ENCODE measurements around the gene PXMP2. TPM values are rescaled to one million over a fixed set of nuclear protein-coding genes. Genes with fewer than 3 reads are reported as not detected.

PXMP2 gene
- total and polyA plus RNA-seq, 7 experiments from 2014 or later = 2.6 to 26.8 (median 5.9) TPM

- H3K36me3 ChIP-seq (ENCODE audit: control insufficient read depth in 2 of 3, insufficient read depth in 3 of 3, low read length in 3 of 3) = no peaks in the 10 kb centered on the region
- no peak for DNase-seq
- Mint-ChIP-seq H3K27me3 (no peaks in the 10 kb centered on the region), H3K36me3 (peaks cover 15 to 37% (median 30%) of the 10 kb centered on the region in 5 donors), H3K9me3 (peaks cover 3 to 32% (median 16%) of the 10 kb centered on the region in 11 donors), H3K4me3 (no peak overlapping the region), H3K27ac (peak overlapping the region in 2 of 9 donors; percentile 14 to 38), H3K4me1 (peaks cover 0 to 7% (median 3%) of the 10 kb centered on the region in 7 donors)
- CTCF ChIA-PET = no interaction called here
- no peaks in the 10 kb centered on the region for H3K27me3 ChIP-seq (ENCODE audit: control insufficient read depth in 2 of 2, insufficient read depth in 2 of 2, low read length in 2 of 2)
- intact Hi-C loops (cut with micrococcal nuclease) = no loop called here
- H3K27ac ChIP-seq (ENCODE audit: low read depth, low read length) = no peak overlapping the region
- ATAC-seq = no peak
- POLR2A ChIA-PET = interaction anchor here (1.3 kb wide), 1 partner anchor 13 kb away, joined by 3 read pairs; no protein-coding TSS in a partner anchor
- H3K4me1 ChIP-seq (ENCODE audit: control insufficient read depth in 2 of 2, insufficient read depth in 2 of 2, low read length in 2 of 2) = no peaks in the 10 kb centered on the region
- peaks cover 0 to 19% (median 5%) of the 10 kb centered on the region in 3 experiments for H3K9me3 ChIP-seq (ENCODE audit: control insufficient read depth in 2 of 3, low read length in 3 of 3)
- H3K4me3 ChIP-seq (ENCODE audit: low read length) = no peak overlapping the region
Observed at GRCh38 chr12:132703641-132704040, 16.3 kb downstream of the PXMP2 start.

DNA sequence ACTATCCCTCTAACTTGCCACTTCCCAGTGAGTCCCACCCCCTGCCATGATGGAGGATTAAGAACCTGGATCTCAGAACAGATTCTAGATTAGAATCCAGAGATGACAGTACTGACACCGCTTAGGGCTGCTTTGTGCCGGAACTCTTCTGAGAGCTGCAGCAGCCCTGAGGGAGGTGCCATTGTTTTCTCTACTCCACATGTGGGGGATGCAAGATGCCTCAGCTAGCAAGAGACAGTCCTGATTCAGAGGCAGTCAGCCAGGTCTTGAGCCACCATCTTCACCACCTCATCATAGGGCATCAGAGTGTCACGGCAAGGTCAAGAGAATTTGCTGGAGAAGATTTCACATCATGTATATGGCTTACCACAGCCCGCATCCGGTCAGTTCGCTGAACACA is 19.9 kb downstream of the PXMP2 start:
- intact Hi-C loops (cut with micrococcal nuclease) = no loop called here
- Mint-ChIP-seq H3K4me1 (peaks cover 5 to 19% (median 13%) of the 10 kb centered on the region in 7 donors), H3K4me3 (peak overlapping the region in 6 of 10 donors; percentile 8 to 58 (median 25)), H3K27me3 (no peaks in the 10 kb centered on the region), H3K27ac (peak overlapping the region in 6 of 9 donors; percentile 19 to 82 (median 72)), H3K9me3 (peaks cover 3 to 47% (median 20%) of the 10 kb centered on the region in 11 donors), H3K36me3 (peaks cover 15 to 26% (median 22%) of the 10 kb centered on the region in 5 donors)
- Histone ChIP-seq H3K27me3 (ENCODE audit: control insufficient read depth in 2 of 2, insufficient read depth in 2 of 2, low read length in 2 of 2) (no peaks in the 10 kb centered on the region), H3K9me3 (ENCODE audit: control insufficient read depth in 2 of 3, low read length in 3 of 3) (peaks cover 0 to 24% (median 5%) of the 10 kb centered on the region in 3 experiments), H3K27ac (ENCODE audit: low read depth, low read length) (no peak overlapping the region), H3K4me1 (ENCODE audit: control insufficient read depth in 2 of 2, insufficient read depth in 2 of 2, low read length in 2 of 2) (peaks cover 6 to 11% of the 10 kb centered on the region in 2 donors), H3K4me3 (ENCODE audit: low read length) (no peak overlapping the region), H3K36me3 (ENCODE audit: control insufficient read depth in 2 of 3, insufficient read depth in 3 of 3, low read length in 3 of 3) (no peaks in the 10 kb centered on the region)
- ChIA-PET POLR2A (no interaction called here), CTCF (no interaction called here)
- ATAC-seq (no peak), DNase-seq (no peak)

- Histone ChIP-seq H3K36me3 (ENCODE audit: control insufficient read depth in 2 of 3, insufficient read depth in 3 of 3, low read length in 3 of 3) (no peaks in the 10 kb centered on the region), H3K4me1 (ENCODE audit: control insufficient read depth in 2 of 2, insufficient read depth in 2 of 2, low read length in 2 of 2) (peaks cover 6 to 11% of the 10 kb centered on the region in 2 donors), H3K27me3 (ENCODE audit: control insufficient read depth in 2 of 2, insufficient read depth in 2 of 2, low read length in 2 of 2) (no peaks in the 10 kb centered on the region), H3K4me3 (ENCODE audit: low read length) (no peak overlapping the region), H3K9me3 (ENCODE audit: control insufficient read depth in 2 of 3, low read length in 3 of 3) (peaks cover 0 to 24% (median 5%) of the 10 kb centered on the region in 3 experiments), H3K27ac (ENCODE audit: low read depth, low read length) (no peak overlapping the region)
- peaks cover 3 to 47% (median 20%) of the 10 kb centered on the region in 11 donors for H3K9me3 Mint-ChIP-seq
- intact Hi-C loops (cut with micrococcal nuclease) = no loop called here
- H3K4me1 Mint-ChIP-seq = peaks cover 7 to 27% (median 17%) of the 10 kb centered on the region in 7 donors
- peak overlapping the region in 3 of 10 donors; percentile 9 to 87 (median 13) for H3K4me3 Mint-ChIP-seq
- ATAC-seq (no peak), DNase-seq (no peak)
- POLR2A ChIA-PET = no interaction called here
- no peaks in the 10 kb centered on the region for H3K27me3 Mint-ChIP-seq
- H3K36me3 Mint-ChIP-seq = peaks cover 15 to 26% (median 22%) of the 10 kb centered on the region in 5 donors
- H3K27ac Mint-ChIP-seq = peak overlapping the region in 5 of 9 donors; percentile 14 to 87 (median 26)
- CTCF ChIA-PET = no interaction called here
Observed at GRCh38 chr12:132708150-132708549, 20.8 kb downstream of the PXMP2 start.

DNA sequence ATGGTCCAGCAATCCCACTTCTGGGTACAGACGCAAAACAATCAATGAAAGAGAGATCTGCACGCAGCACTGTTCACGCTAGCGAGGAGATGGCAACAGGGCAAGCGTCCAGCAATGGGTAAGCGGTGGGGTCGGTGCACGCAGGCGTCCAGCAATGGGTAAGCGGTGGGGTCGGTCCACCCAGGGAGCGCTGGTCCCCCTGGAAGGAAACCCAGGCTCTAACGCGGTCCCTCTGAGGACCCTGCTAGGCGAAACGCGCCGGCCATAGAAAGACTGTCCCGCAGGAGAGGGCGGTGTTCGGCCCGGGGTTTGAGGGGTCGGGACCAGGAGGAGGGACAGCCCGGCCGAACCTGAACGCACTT is 22.6 kb downstream of the PXMP2 start:
- Mint-ChIP-seq H3K4me3 (peak overlapping the region; percentile 84 to 98 (median 88)), H3K36me3 (peaks cover 8 to 19% (median 12%) of the 10 kb centered on the region in 5 donors), H3K27ac (peak overlapping the region; percentile 87 to 96 (median 92)), H3K27me3 (no peaks in the 10 kb centered on the region), H3K4me1 (peaks cover 0 to 36% (median 22%) of the 10 kb centered on the region in 7 donors), H3K9me3 (peaks cover 3 to 37% (median 17%) of the 10 kb centered on the region in 11 donors)
- Histone ChIP-seq H3K27ac (ENCODE audit: low read depth, low read length) (peak overlapping the region; percentile 92), H3K9me3 (ENCODE audit: control insufficient read depth in 2 of 3, low read length in 3 of 3) (peaks cover 0 to 24% (median 5%) of the 10 kb centered on the region in 3 experiments), H3K4me1 (ENCODE audit: control insufficient read depth in 2 of 2, insufficient read depth in 2 of 2, low read length in 2 of 2) (peaks cover 6 to 11% of the 10 kb centered on the region in 2 donors), H3K27me3 (ENCODE audit: control insufficient read depth in 2 of 2, insufficient read depth in 2 of 2, low read length in 2 of 2) (no peaks in the 10 kb centered on the region), H3K36me3 (ENCODE audit: control insufficient read depth in 2 of 3, insufficient read depth in 3 of 3, low read length in 3 of 3) (peaks cover 0 to 14% (median 0%) of the 10 kb centered on the region in 3 experiments), H3K4me3 (ENCODE audit: low read length) (peak overlapping the region; percentile 62)
- ChIA-PET POLR2A (interaction anchor here (0.6 to 1.5 kb wide), 5 partner anchors 8 to 124 kb away, joined by 3 to 4 read pairs (median 3); no protein-coding TSS in a partner anchor), CTCF (no interaction called here)
- DNase-seq (no peak), ATAC-seq (no peak)
- intact Hi-C loops (cut with micrococcal nuclease) = loop anchor here (1.0 to 5.0 kb wide), 10 partner anchors 23 to 370 kb away; partner anchors contain the start of genes POLE (in 2 of the 2), PXMP2 (in 2 of the 2), ANKLE2 (in 1 of the 2) and CHFR (in 1 of the 2)

- peak; percentile 98 for ATAC-seq
- ChIA-PET POLR2A (interaction anchor here (0.6 to 1.5 kb wide), 6 partner anchors 9 to 124 kb away, joined by 3 to 4 read pairs (median 3); no protein-coding TSS in a partner anchor), CTCF (no interaction called here)
- Mint-ChIP-seq H3K9me3 (peaks cover 3 to 37% (median 15%) of the 10 kb centered on the region in 11 donors), H3K36me3 (peaks cover 8 to 19% (median 12%) of the 10 kb centered on the region in 5 donors), H3K4me3 (peak within 1 kb of the TSS; percentile 84 to 98 (median 88)), H3K4me1 (peaks cover 0 to 36% (median 22%) of the 10 kb centered on the region in 7 donors), H3K27me3 (no peaks in the 10 kb centered on the region), H3K27ac (peak within 1 kb of the TSS; percentile 87 to 96 (median 92))
- Histone ChIP-seq H3K27ac (ENCODE audit: low read depth, low read length) (peak within 1 kb of the TSS; percentile 92), H3K36me3 (ENCODE audit: control insufficient read depth in 2 of 3, insufficient read depth in 3 of 3, low read length in 3 of 3) (peaks cover 0 to 15% (median 0%) of the 10 kb centered on the region in 3 experiments), H3K4me3 (ENCODE audit: low read length) (peak within 1 kb of the TSS; percentile 62), H3K9me3 (ENCODE audit: control insufficient read depth in 2 of 3, low read length in 3 of 3) (peaks cover 0 to 24% (median 5%) of the 10 kb centered on the region in 3 experiments), H3K4me1 (ENCODE audit: control insufficient read depth in 2 of 2, insufficient read depth in 2 of 2, low read length in 2 of 2) (peaks cover 6 to 11% of the 10 kb centered on the region in 2 donors), H3K27me3 (ENCODE audit: control insufficient read depth in 2 of 2, insufficient read depth in 2 of 2, low read length in 2 of 2) (no peaks in the 10 kb centered on the region)
- intact Hi-C loops (cut with micrococcal nuclease) = loop anchor here (1.0 to 5.0 kb wide), 10 partner anchors 23 to 370 kb away; partner anchors contain the start of genes POLE (in 2 of the 2), PXMP2 (in 2 of the 2), ANKLE2 (in 1 of the 2) and CHFR (in 1 of the 2)
- peak; percentile 91 to 97 (median 95) for DNase-seq
Observed at GRCh38 chr12:132710405-132711079, 23.2 kb downstream of the PXMP2 start, which contains the start of gene PGAM5. PGAM5 (plus strand) TSS chr12:132710842; CDS start chr12:132710877, 35 bp downstream.

- ChIA-PET POLR2A (interaction anchor here (0.6 to 1.5 kb wide), 4 partner anchors 9 to 123 kb away, joined by 3 to 4 read pairs (median 3); no protein-coding TSS in a partner anchor), CTCF (interaction anchor here (0.7 kb wide), 1 partner anchor 49 kb away, joined by 4 read pairs; no protein-coding TSS in a partner anchor)
- intact Hi-C loops (cut with micrococcal nuclease) = loop anchor here (2.0 to 5.0 kb wide), 3 partner anchors 60 to 246 kb away; partner anchors contain the start of genes GOLGA3 (in 1 of the 2) and ZNF605 (in 1 of the 2)
- Mint-ChIP-seq H3K4me1 (peaks cover 0 to 36% (median 22%) of the 10 kb centered on the region in 7 donors), H3K27me3 (no peaks in the 10 kb centered on the region), H3K27ac (peak overlapping the region in 7 of 9 donors; percentile 21 to 69 (median 60)), H3K9me3 (peaks cover 3 to 36% (median 15%) of the 10 kb centered on the region in 11 donors), H3K36me3 (peaks cover 8 to 19% (median 12%) of the 10 kb centered on the region in 5 donors), H3K4me3 (peak overlapping the region; percentile 66 to 87 (median 82))
- peak in 4 of 9 donors; percentile 9 to 61 (median 22) for DNase-seq
- H3K4me3 ChIP-seq (ENCODE audit: low read length) = peak overlapping the region; percentile 60
- no peak for ATAC-seq
- peaks cover 0 to 20% (median 0%) of the 10 kb centered on the region in 3 experiments for H3K36me3 ChIP-seq (ENCODE audit: control insufficient read depth in 2 of 3, insufficient read depth in 3 of 3, low read length in 3 of 3)
- peaks cover 0 to 24% (median 5%) of the 10 kb centered on the region in 3 experiments for H3K9me3 ChIP-seq (ENCODE audit: control insufficient read depth in 2 of 3, low read length in 3 of 3)
- peaks cover 6 to 11% of the 10 kb centered on the region in 2 donors for H3K4me1 ChIP-seq (ENCODE audit: control insufficient read depth in 2 of 2, insufficient read depth in 2 of 2, low read length in 2 of 2)
- H3K27ac ChIP-seq (ENCODE audit: low read depth, low read length) = peak overlapping the region; percentile 73
- H3K27me3 ChIP-seq (ENCODE audit: control insufficient read depth in 2 of 2, insufficient read depth in 2 of 2, low read length in 2 of 2) = no peaks in the 10 kb centered on the region
Observed at GRCh38 chr12:132711080-132711843, 23.9 kb downstream of the PXMP2 start.

Data from naive thymus-derived CD4-positive, alpha-beta T cell (primary cell).